ENCODE results near the gene PIK3R4.

Gene PIK3R4

DNA sequence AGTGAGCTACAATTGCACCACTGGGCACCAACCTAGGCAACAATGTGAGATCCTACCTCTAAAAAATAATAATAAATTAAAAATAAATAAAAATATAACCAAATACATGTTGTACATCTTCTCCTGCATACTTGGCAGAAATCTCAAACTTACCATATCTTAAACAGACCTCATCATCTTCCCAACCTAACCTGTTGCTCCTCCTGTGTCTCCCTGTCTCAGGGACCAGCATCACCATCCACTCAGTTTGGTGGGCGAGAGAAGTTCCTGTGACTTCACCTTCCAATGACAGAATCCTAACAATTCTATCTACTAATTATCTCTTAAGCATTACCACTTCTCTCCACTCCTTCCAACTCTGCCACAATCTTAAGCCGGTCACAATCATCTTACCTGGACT lies 3.3 kb downstream of the PIK3R4 start:
- H3K9ac ChIP-seq (ENCODE audit: low read depth in 1 of 2, low read length in 2 of 2): no peak overlapping the region
- peaks cover 4 to 10% of the 10 kb centered on the region in 2 donors for H3K36me3 ChIP-seq (ENCODE audit: control insufficient read depth in 2 of 2, insufficient read depth in 2 of 2, low read length in 2 of 2)
- H3K9me3 ChIP-seq (ENCODE audit: control insufficient read depth in 2 of 2, low read length in 2 of 2): no peaks in the 10 kb centered on the region
- no peak overlapping the region for H3K4me3 ChIP-seq (ENCODE audit: low read length in 2 of 2)
- H3K27me3 ChIP-seq (ENCODE audit: control insufficient read depth in 2 of 2, insufficient read depth in 2 of 2, low read length in 2 of 2): no peaks in the 10 kb centered on the region
- H3K4me1 ChIP-seq (ENCODE audit: control insufficient read depth in 2 of 2, insufficient read depth in 2 of 2, low read length in 2 of 2): peaks cover 3 to 9% of the 10 kb centered on the region in 2 donors
- H3K27ac ChIP-seq (ENCODE audit: low read depth in 2 of 2, low read length in 2 of 2): no peak overlapping the region

DNA sequence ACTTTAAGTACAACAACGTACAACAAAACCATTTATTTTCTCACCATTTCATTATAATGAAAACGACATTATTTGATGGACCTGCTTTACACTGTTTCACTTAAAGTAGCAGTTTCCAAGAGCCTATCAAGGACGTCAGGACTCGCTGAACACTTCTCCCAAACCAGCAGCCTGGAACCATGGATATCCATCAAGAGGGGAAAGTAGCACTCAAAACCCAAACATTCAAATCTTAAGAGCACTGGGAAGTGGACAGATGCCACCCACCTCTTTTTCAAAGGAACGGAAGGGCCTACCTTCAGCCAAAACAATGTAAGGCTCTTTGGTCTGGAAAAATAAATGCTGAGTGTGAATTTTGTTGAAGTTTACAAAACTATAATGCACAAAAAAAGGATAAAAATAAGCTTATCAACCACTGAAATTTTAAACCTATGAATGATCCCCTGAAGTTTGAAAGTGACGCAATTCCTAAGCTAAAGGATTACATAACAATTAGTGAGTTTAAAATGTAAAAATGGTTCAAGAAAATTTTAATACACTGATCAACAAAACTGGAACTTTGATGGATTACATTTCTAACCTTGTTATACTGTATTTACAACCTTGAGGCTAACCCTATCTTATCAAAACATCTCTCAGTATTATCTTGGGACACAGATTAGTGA lies 4.6 kb downstream of the PIK3R4 start:
- Histone ChIP-seq H3K36me3 (ENCODE audit: control insufficient read depth in 2 of 2, insufficient read depth in 2 of 2, low read length in 2 of 2) (peaks cover 4 to 10% of the 10 kb centered on the region in 2 donors), H3K4me1 (ENCODE audit: control insufficient read depth in 2 of 2, insufficient read depth in 2 of 2, low read length in 2 of 2) (peaks cover 3 to 9% of the 10 kb centered on the region in 2 donors), H3K27ac (ENCODE audit: low read depth in 2 of 2, low read length in 2 of 2) (no peak overlapping the region), H3K9me3 (ENCODE audit: control insufficient read depth in 2 of 2, low read length in 2 of 2) (no peaks in the 10 kb centered on the region), H3K4me3 (ENCODE audit: low read length in 2 of 2) (no peak overlapping the region), H3K27me3 (ENCODE audit: control insufficient read depth in 2 of 2, insufficient read depth in 2 of 2, low read length in 2 of 2) (no peaks in the 10 kb centered on the region), H3K9ac (ENCODE audit: low read depth in 1 of 2, low read length in 2 of 2) (no peak overlapping the region)

- H3K36me3 ChIP-seq (ENCODE audit: control insufficient read depth in 2 of 2, insufficient read depth in 2 of 2, low read length in 2 of 2): peaks cover 9 to 10% of the 10 kb centered on the region in 2 donors
- no peaks in the 10 kb centered on the region for H3K4me1 ChIP-seq (ENCODE audit: control insufficient read depth in 2 of 2, insufficient read depth in 2 of 2, low read length in 2 of 2)
- H3K27me3 ChIP-seq (ENCODE audit: control insufficient read depth in 2 of 2, insufficient read depth in 2 of 2, low read length in 2 of 2): no peaks in the 10 kb centered on the region
- H3K27ac ChIP-seq (ENCODE audit: low read depth in 2 of 2, low read length in 2 of 2): no peak overlapping the region
- H3K9me3 ChIP-seq (ENCODE audit: control insufficient read depth in 2 of 2, low read length in 2 of 2): no peaks in the 10 kb centered on the region
- H3K9ac ChIP-seq (ENCODE audit: low read depth in 1 of 2, low read length in 2 of 2): no peak overlapping the region
- H3K4me3 ChIP-seq (ENCODE audit: low read length in 2 of 2): no peak overlapping the region
These were observed 6.8 kb downstream of the PIK3R4 start for GRCh38 chr3:130739848-130740247.

- Histone ChIP-seq H3K4me3 (ENCODE audit: low read length in 2 of 2) (no peak overlapping the region), H3K4me1 (ENCODE audit: control insufficient read depth in 2 of 2, insufficient read depth in 2 of 2, low read length in 2 of 2) (no peaks in the 10 kb centered on the region), H3K9me3 (ENCODE audit: control insufficient read depth in 2 of 2, low read length in 2 of 2) (no peaks in the 10 kb centered on the region), H3K9ac (ENCODE audit: low read depth in 1 of 2, low read length in 2 of 2) (no peak overlapping the region), H3K27ac (ENCODE audit: low read depth in 2 of 2, low read length in 2 of 2) (no peak overlapping the region), H3K27me3 (ENCODE audit: control insufficient read depth in 2 of 2, insufficient read depth in 2 of 2, low read length in 2 of 2) (no peaks in the 10 kb centered on the region), H3K36me3 (ENCODE audit: control insufficient read depth in 2 of 2, insufficient read depth in 2 of 2, low read length in 2 of 2) (peaks cover 9 to 10% of the 10 kb centered on the region in 2 donors)
These were observed 8.4 kb downstream of the PIK3R4 start for GRCh38 chr3:130738241-130738640.

DNA sequence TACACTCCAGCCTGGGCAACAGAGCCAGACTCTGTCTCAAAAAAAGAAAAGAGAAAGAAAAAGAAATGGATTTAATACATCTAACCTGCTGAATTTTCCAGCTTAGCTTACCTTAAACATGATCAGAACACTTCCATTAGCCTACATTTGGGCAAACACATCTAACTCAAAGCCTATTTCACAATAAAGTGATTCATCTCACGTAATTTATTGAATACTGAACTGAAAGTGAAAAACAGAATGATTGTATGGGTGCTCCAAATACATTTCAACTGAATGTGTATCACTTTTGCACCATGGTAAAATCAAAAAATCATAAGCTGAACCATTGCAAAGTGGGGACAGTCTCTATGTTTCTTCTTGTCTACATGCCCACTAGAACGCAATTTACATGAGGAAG lies 9.0 kb downstream of the PIK3R4 start:
- Histone ChIP-seq H3K27me3 (ENCODE audit: control insufficient read depth in 2 of 2, insufficient read depth in 2 of 2, low read length in 2 of 2) (no peaks in the 10 kb centered on the region), H3K9me3 (ENCODE audit: control insufficient read depth in 2 of 2, low read length in 2 of 2) (no peaks in the 10 kb centered on the region), H3K36me3 (ENCODE audit: control insufficient read depth in 2 of 2, insufficient read depth in 2 of 2, low read length in 2 of 2) (peaks cover 10 to 13% of the 10 kb centered on the region in 2 donors)

DNA sequence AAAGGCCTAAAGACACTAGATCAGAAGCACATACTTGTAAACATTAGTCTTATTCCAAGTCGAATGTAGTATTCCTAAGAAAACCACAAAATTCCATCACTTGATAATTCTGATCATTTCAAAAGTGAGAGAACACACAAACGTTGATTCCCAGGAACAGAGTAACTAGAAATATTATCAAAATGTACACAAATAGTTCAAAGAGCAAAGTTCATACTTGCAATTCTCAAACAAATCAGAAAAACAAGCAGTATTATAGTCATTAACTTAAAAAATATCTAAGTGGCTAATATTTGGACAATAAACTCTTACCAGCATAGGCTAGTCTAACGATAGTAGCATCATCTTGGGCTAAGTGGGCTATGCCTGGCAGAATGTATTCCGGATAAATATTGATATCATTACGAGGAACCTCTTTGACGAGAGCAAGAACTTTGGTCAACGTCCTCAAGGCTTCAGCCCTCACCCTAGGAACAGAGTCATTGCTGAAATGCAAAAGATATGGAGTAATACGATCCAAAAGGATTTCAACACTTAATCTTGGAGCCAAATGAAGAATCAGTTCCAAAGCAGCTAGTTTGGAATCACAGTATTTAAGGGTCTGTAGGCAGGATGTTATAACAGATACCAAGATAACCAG lies 13.3 kb downstream of the PIK3R4 start:
- H3K9ac ChIP-seq (ENCODE audit: low read depth in 1 of 2, low read length in 2 of 2): no peak overlapping the region
- H3K27me3 ChIP-seq (ENCODE audit: control insufficient read depth in 2 of 2, insufficient read depth in 2 of 2, low read length in 2 of 2): no peaks in the 10 kb centered on the region
- no peaks in the 10 kb centered on the region for H3K9me3 ChIP-seq (ENCODE audit: control insufficient read depth in 2 of 2, low read length in 2 of 2)
- H3K27ac ChIP-seq (ENCODE audit: low read depth in 2 of 2, low read length in 2 of 2): no peak overlapping the region
- H3K36me3 ChIP-seq (ENCODE audit: control insufficient read depth in 2 of 2, insufficient read depth in 2 of 2, low read length in 2 of 2): peaks cover 12 to 13% of the 10 kb centered on the region in 2 donors
- H3K4me1 ChIP-seq (ENCODE audit: control insufficient read depth in 2 of 2, insufficient read depth in 2 of 2, low read length in 2 of 2): no peaks in the 10 kb centered on the region
- H3K4me3 ChIP-seq (ENCODE audit: low read length in 2 of 2): no peak overlapping the region

More for the DNA sequence above, 9.0 kb downstream of the PIK3R4 start:
- no peak overlapping the region for H3K9ac ChIP-seq (ENCODE audit: low read depth in 1 of 2, low read length in 2 of 2)
- no peak overlapping the region for H3K4me3 ChIP-seq (ENCODE audit: low read length in 2 of 2)
- H3K4me1 ChIP-seq (ENCODE audit: control insufficient read depth in 2 of 2, insufficient read depth in 2 of 2, low read length in 2 of 2): no peaks in the 10 kb centered on the region
- no peak overlapping the region for H3K27ac ChIP-seq (ENCODE audit: low read depth in 2 of 2, low read length in 2 of 2)

GRCh38 chr3:130732501-130732900 lies 14.1 kb downstream of the PIK3R4 start:
- Histone ChIP-seq H3K4me1 (ENCODE audit: control insufficient read depth in 2 of 2, insufficient read depth in 2 of 2, low read length in 2 of 2) (no peaks in the 10 kb centered on the region), H3K36me3 (ENCODE audit: control insufficient read depth in 2 of 2, insufficient read depth in 2 of 2, low read length in 2 of 2) (peaks cover 12 to 16% of the 10 kb centered on the region in 2 donors), H3K9me3 (ENCODE audit: control insufficient read depth in 2 of 2, low read length in 2 of 2) (no peaks in the 10 kb centered on the region), H3K9ac (ENCODE audit: low read depth in 1 of 2, low read length in 2 of 2) (no peak overlapping the region), H3K27ac (ENCODE audit: low read depth in 2 of 2, low read length in 2 of 2) (no peak overlapping the region), H3K27me3 (ENCODE audit: control insufficient read depth in 2 of 2, insufficient read depth in 2 of 2, low read length in 2 of 2) (no peaks in the 10 kb centered on the region), H3K4me3 (ENCODE audit: low read length in 2 of 2) (no peak overlapping the region)

GRCh38 chr3:130731817-130732216 lies 14.8 kb downstream of the PIK3R4 start:
- H3K9ac ChIP-seq (ENCODE audit: low read depth in 1 of 2, low read length in 2 of 2): no peak overlapping the region
- peaks cover 12 to 16% of the 10 kb centered on the region in 2 donors for H3K36me3 ChIP-seq (ENCODE audit: control insufficient read depth in 2 of 2, insufficient read depth in 2 of 2, low read length in 2 of 2)
- no peak overlapping the region for H3K27ac ChIP-seq (ENCODE audit: low read depth in 2 of 2, low read length in 2 of 2)

GRCh38 chr3:130729154-130729553 lies 17.5 kb downstream of the PIK3R4 start:
- no peak overlapping the region for H3K4me3 ChIP-seq (ENCODE audit: low read length in 2 of 2)
- no peaks in the 10 kb centered on the region for H3K27me3 ChIP-seq (ENCODE audit: control insufficient read depth in 2 of 2, insufficient read depth in 2 of 2, low read length in 2 of 2)
- H3K36me3 ChIP-seq (ENCODE audit: control insufficient read depth in 2 of 2, insufficient read depth in 2 of 2, low read length in 2 of 2): peaks cover 6 to 14% of the 10 kb centered on the region in 2 donors
- no peaks in the 10 kb centered on the region for H3K9me3 ChIP-seq (ENCODE audit: control insufficient read depth in 2 of 2, low read length in 2 of 2)
- no peak overlapping the region for H3K9ac ChIP-seq (ENCODE audit: low read depth in 1 of 2, low read length in 2 of 2)
- H3K4me1 ChIP-seq (ENCODE audit: control insufficient read depth in 2 of 2, insufficient read depth in 2 of 2, low read length in 2 of 2): no peaks in the 10 kb centered on the region
- no peak overlapping the region for H3K27ac ChIP-seq (ENCODE audit: low read depth in 2 of 2, low read length in 2 of 2)

More at GRCh38 chr3:130731817-130732216, 14.8 kb downstream of the PIK3R4 start:
- Histone ChIP-seq H3K9me3 (ENCODE audit: control insufficient read depth in 2 of 2, low read length in 2 of 2) (no peaks in the 10 kb centered on the region), H3K27me3 (ENCODE audit: control insufficient read depth in 2 of 2, insufficient read depth in 2 of 2, low read length in 2 of 2) (no peaks in the 10 kb centered on the region), H3K4me3 (ENCODE audit: low read length in 2 of 2) (no peak overlapping the region), H3K4me1 (ENCODE audit: control insufficient read depth in 2 of 2, insufficient read depth in 2 of 2, low read length in 2 of 2) (no peaks in the 10 kb centered on the region)

DNA sequence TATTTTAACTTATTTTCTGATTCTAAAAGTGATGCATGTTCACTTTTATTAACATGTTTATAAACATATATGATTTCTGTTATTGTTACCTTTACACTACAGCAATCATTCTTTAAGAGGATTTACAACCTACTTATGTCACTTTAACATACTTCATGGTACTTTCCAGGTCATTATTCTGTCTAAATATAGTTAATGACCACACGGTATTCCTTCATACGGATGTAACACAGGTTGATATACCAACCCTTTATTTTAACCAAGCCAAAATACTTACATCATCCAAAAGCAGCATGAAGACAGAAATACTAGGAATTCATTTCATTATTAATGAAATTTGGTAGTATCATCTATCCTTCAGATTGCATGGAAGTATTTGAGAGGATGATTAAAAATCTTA lies 18.6 kb downstream of the PIK3R4 start:
- H3K9ac ChIP-seq (ENCODE audit: low read depth in 1 of 2, low read length in 2 of 2): no peak overlapping the region
- peaks cover 2 to 9% of the 10 kb centered on the region in 2 donors for H3K36me3 ChIP-seq (ENCODE audit: control insufficient read depth in 2 of 2, insufficient read depth in 2 of 2, low read length in 2 of 2)
- no peaks in the 10 kb centered on the region for H3K4me1 ChIP-seq (ENCODE audit: control insufficient read depth in 2 of 2, insufficient read depth in 2 of 2, low read length in 2 of 2)
- no peak overlapping the region for H3K27ac ChIP-seq (ENCODE audit: low read depth in 2 of 2, low read length in 2 of 2)
- H3K9me3 ChIP-seq (ENCODE audit: control insufficient read depth in 2 of 2, low read length in 2 of 2): no peaks in the 10 kb centered on the region
- H3K27me3 ChIP-seq (ENCODE audit: control insufficient read depth in 2 of 2, insufficient read depth in 2 of 2, low read length in 2 of 2): no peaks in the 10 kb centered on the region
- no peak overlapping the region for H3K4me3 ChIP-seq (ENCODE audit: low read length in 2 of 2)

All from mucosa of rectum (tissue), 2 donors.